HEK293 (cell line): ENCODE results near the gene SBK2.

Experiments used
- GLIS1 ChIP-seq: fragments of 450-650 bp; formaldehyde crosslinking; IDR thresholded peaks from 2 replicates; pipeline ENCODE4 v1.5.1; 2016; ENCODE audit warnings: missing biosample characterization, missing genetic modification characterization
- KLF10 ChIP-seq: fragments of 450-650 bp; IDR thresholded peaks from 2 replicates; pipeline ENCODE4 v1.5.1; 2018; ENCODE audit warnings: missing biosample characterization, mild to moderate bottlenecking, missing genetic modification characterization
- KLF9 ChIP-seq: fragments of 450-650 bp; formaldehyde crosslinking; IDR thresholded peaks from 2 replicates; pipeline ENCODE4 v1.5.1; 2016; ENCODE audit warnings: missing biosample characterization, missing genetic modification characterization, low read depth
- RBAK ChIP-seq: fragments of 450-650 bp; formaldehyde crosslinking; IDR thresholded peaks from 2 replicates; pipeline ENCODE4 v1.5.1; 2016; ENCODE audit warnings: missing biosample characterization, missing genetic modification characterization
- SP7 ChIP-seq: fragments of 450-650 bp; formaldehyde crosslinking; IDR thresholded peaks from 2 replicates; pipeline ENCODE4 v1.5.1; 2016; ENCODE audit warnings: missing biosample characterization, missing genetic modification characterization
- WT1 ChIP-seq: fragments of 450-650 bp; formaldehyde crosslinking; IDR thresholded peaks from 2 replicates; pipeline ENCODE4 v1.5.1; 2016; ENCODE audit warnings: missing biosample characterization, missing genetic modification characterization
- ZBTB20 ChIP-seq: fragments of 450-650 bp; formaldehyde crosslinking; IDR thresholded peaks from 2 replicates; pipeline ENCODE4 v1.5.1; 2016; ENCODE audit warnings: missing biosample characterization, missing genetic modification characterization
- ZBTB48 ChIP-seq: fragments of 450-650 bp; formaldehyde crosslinking; IDR thresholded peaks from 2 replicates; pipeline ENCODE4 v1.5.1; 2016; ENCODE audit warnings: missing biosample characterization, missing genetic modification characterization
- ZFP3 ChIP-seq: fragments of 450-650 bp; formaldehyde crosslinking; IDR thresholded peaks from 2 replicates; pipeline ENCODE4 v1.5.1; 2016; ENCODE audit warnings: low read depth, missing biosample characterization, missing genetic modification characterization
- ZNF114 ChIP-seq: fragments of 450-650 bp; formaldehyde crosslinking; IDR thresholded peaks from 2 replicates; pipeline ENCODE4 v1.5.0; 2017; ENCODE audit warnings: missing biosample characterization, missing genetic modification characterization
- ZNF155 ChIP-seq: fragments of 450-650 bp; formaldehyde crosslinking; IDR thresholded peaks from 2 replicates; pipeline ENCODE4 v1.5.1; 2016; ENCODE audit warnings: missing biosample characterization, missing genetic modification characterization
- ZNF157 ChIP-seq: fragments of 450-650 bp; formaldehyde crosslinking; IDR thresholded peaks from 2 replicates; pipeline ENCODE4 v1.5.1; 2016; ENCODE audit warnings: missing biosample characterization, missing genetic modification characterization
- ZNF19 ChIP-seq: fragments of 450-650 bp; formaldehyde crosslinking; IDR thresholded peaks from 2 replicates; pipeline ENCODE4; 2016; ENCODE audit warnings: missing biosample characterization, missing genetic modification characterization, low read depth
- ZNF335 ChIP-seq: fragments of 450-650 bp; formaldehyde crosslinking; conservative IDR thresholded peaks from 2 replicates; pipeline ENCODE4 v1.5.1; 2016; ENCODE audit warnings: missing biosample characterization, missing genetic modification characterization
- ZNF366 ChIP-seq: fragments of 450-650 bp; formaldehyde crosslinking; conservative IDR thresholded peaks from 2 replicates; pipeline ENCODE4 v1.5.1; 2016; ENCODE audit warnings: missing biosample characterization, missing genetic modification characterization
- ZNF404 ChIP-seq: fragments of 450-650 bp; formaldehyde crosslinking; IDR thresholded peaks from 2 replicates; pipeline ENCODE4 v1.5.1; 2017; ENCODE audit warnings: missing biosample characterization, missing genetic modification characterization
- ZNF423 ChIP-seq: fragments of 450-650 bp; formaldehyde crosslinking; IDR thresholded peaks from 2 replicates; pipeline ENCODE4 v1.5.1; 2016; ENCODE audit warnings: missing biosample characterization, missing genetic modification characterization
- ZNF48 ChIP-seq: fragments of 450-650 bp; formaldehyde crosslinking; IDR thresholded peaks from 2 replicates; pipeline ENCODE4 v1.5.1; 2016; ENCODE audit warnings: missing biosample characterization, missing genetic modification characterization
- ZNF777 ChIP-seq: fragments of 450-650 bp; formaldehyde crosslinking; IDR thresholded peaks from 2 replicates; pipeline ENCODE4 v1.5.1; 2017; ENCODE audit warnings: missing biosample characterization, missing genetic modification characterization, borderline replicate concordance
- ZNF837 ChIP-seq: fragments of 450-650 bp; formaldehyde crosslinking; IDR thresholded peaks from 2 replicates; pipeline ENCODE4 v1.5.1; 2016; ENCODE audit warnings: missing biosample characterization, missing genetic modification characterization
- TF ChIP-seq, protein P1 (sequence below): fragments of 450-650 bp; formaldehyde crosslinking; IDR thresholded peaks from 2 replicates; pipeline ENCODE4 v1.5.1; 2016; ENCODE audit warnings: missing biosample characterization, missing genetic modification characterization
- TF ChIP-seq, protein P2 (sequence below): fragments of 450-650 bp; formaldehyde crosslinking; IDR thresholded peaks from 2 replicates; pipeline ENCODE4 v1.5.1; 2016; ENCODE audit warnings: missing biosample characterization, missing genetic modification characterization
- TF ChIP-seq, protein P3 (sequence below): fragments of 450-650 bp; formaldehyde crosslinking; IDR thresholded peaks from 2 replicates; pipeline ENCODE4 v1.5.1; 2016; ENCODE audit warnings: missing biosample characterization, missing genetic modification characterization, low read depth
- TF ChIP-seq, protein P4 (sequence below): fragments of 450-650 bp; formaldehyde crosslinking; IDR thresholded peaks from 2 replicates; pipeline ENCODE4 v1.5.1; 2016; ENCODE audit warnings: missing biosample characterization, missing genetic modification characterization
- TF ChIP-seq, protein P5 (sequence below): fragments of 450-650 bp; formaldehyde crosslinking; IDR thresholded peaks from 2 replicates; pipeline ENCODE4 v1.5.1; 2017; ENCODE audit warnings: missing biosample characterization, missing genetic modification characterization
- TF ChIP-seq, protein P6 (sequence below): fragments of 450-650 bp; formaldehyde crosslinking; IDR thresholded peaks from 2 replicates; pipeline ENCODE4 v1.5.1; 2017; ENCODE audit warnings: missing biosample characterization, missing genetic modification characterization
- TF ChIP-seq, protein P7 (sequence below): fragments of 450-650 bp; formaldehyde crosslinking; IDR thresholded peaks from 2 replicates; pipeline ENCODE4 v1.5.1; 2016; ENCODE audit warnings: missing biosample characterization, missing genetic modification characterization

The SBK2 gene

DNA sequence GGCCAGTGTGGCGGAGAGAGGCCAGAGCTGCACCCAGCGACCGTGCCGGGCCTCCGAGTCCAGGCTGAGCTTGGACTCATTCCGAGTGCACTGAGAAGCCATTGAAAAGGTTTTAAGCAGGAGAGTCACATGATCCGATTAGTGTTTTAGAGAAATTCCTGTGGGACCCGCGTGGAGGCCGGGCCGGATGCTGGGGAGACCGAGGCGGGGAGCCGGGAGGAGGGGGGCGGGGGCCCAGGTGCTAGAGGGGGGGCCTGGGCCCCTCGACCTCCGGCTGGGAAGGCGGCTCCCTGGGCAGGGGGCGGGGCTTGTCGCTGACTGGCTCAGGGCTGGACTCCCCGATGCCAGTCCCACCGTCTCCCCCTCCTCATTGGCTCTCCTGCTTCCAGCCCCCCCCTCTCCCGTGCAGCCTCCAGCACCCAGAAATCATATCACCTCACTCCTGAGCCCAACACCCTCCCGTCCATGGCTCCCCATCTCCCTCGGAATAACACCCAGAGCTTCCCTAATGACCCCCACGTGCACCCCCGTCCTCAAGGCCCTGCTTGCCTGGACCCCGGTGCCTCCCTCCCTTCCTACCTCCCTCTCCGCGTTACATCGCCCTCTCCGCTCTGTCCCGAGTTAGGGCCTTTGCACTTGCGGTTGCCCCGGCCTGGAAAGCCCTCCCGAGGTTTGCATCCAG is 48.9 kb upstream of the SBK2 start (continued):
- TF ChIP-seq ZNF837 (tag by site-specific recombination) = no peak
- TF ChIP-seq, protein P1, sequence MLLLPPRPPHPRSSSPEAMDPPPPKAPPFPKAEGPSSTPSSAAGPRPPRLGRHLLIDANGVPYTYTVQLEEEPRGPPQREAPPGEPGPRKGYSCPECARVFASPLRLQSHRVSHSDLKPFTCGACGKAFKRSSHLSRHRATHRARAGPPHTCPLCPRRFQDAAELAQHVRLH (tag by site-specific recombination) = no peak; the same call in 1 of the 2 replicates
- TF ChIP-seq ZNF366 = peak; percentile 23; the same call in 1 of the 2 replicates
- TF ChIP-seq ZNF423 = 0 out of 2 replicates have a peak, but pooled peaks have one; percentile 45
- TF ChIP-seq ZBTB48 (tag by site-specific recombination) = peak; percentile 24; the same call in 1 of the 2 replicates
- TF ChIP-seq ZNF404 = no peak
- TF ChIP-seq RBAK = no peak
- peak; percentile 48; the same call in 1 of the 2 replicates for TF ChIP-seq WT1
- TF ChIP-seq, protein P2, sequence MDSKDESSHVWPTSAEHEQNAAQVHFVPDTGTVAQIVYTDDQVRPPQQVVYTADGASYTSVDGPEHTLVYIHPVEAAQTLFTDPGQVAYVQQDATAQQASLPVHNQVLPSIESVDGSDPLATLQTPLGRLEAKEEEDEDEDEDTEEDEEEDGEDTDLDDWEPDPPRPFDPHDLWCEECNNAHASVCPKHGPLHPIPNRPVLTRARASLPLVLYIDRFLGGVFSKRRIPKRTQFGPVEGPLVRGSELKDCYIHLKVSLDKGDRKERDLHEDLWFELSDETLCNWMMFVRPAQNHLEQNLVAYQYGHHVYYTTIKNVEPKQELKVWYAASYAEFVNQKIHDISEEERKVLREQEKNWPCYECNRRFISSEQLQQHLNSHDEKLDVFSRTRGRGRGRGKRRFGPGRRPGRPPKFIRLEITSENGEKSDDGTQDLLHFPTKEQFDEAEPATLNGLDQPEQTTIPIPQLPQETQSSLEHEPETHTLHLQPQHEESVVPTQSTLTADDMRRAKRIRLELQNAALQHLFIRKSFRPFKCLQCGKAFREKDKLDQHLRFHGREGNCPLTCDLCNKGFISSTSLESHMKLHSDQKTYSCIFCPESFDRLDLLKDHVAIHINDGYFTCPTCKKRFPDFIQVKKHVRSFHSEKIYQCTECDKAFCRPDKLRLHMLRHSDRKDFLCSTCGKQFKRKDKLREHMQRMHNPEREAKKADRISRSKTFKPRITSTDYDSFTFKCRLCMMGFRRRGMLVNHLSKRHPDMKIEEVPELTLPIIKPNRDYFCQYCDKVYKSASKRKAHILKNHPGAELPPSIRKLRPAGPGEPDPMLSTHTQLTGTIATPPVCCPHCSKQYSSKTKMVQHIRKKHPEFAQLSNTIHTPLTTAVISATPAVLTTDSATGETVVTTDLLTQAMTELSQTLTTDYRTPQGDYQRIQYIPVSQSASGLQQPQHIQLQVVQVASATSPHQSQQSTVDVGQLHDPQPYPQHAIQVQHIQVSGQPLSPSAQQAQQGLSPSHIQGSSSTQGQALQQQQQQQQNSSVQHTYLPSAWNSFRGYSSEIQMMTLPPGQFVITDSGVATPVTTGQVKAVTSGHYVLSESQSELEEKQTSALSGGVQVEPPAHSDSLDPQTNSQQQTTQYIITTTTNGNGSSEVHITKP (tag by site-specific recombination) = peak; percentile 66
- TF ChIP-seq KLF9 (tag by site-specific recombination) = peak; percentile 62
- TF ChIP-seq, protein P3, sequence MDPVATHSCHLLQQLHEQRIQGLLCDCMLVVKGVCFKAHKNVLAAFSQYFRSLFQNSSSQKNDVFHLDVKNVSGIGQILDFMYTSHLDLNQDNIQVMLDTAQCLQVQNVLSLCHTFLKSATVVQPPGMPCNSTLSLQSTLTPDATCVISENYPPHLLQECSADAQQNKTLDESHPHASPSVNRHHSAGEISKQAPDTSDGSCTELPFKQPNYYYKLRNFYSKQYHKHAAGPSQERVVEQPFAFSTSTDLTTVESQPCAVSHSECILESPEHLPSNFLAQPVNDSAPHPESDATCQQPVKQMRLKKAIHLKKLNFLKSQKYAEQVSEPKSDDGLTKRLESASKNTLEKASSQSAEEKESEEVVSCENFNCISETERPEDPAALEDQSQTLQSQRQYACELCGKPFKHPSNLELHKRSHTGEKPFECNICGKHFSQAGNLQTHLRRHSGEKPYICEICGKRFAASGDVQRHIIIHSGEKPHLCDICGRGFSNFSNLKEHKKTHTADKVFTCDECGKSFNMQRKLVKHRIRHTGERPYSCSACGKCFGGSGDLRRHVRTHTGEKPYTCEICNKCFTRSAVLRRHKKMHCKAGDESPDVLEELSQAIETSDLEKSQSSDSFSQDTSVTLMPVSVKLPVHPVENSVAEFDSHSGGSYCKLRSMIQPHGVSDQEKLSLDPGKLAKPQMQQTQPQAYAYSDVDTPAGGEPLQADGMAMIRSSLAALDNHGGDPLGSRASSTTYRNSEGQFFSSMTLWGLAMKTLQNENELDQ (tag by site-specific recombination) = no peak
- TF ChIP-seq ZNF777 = 0 out of 2 replicates have a peak, but pooled peaks have one; percentile 16
- TF ChIP-seq ZFP3 (tag by site-specific recombination) = no peak
- TF ChIP-seq KLF10 (tag by site-specific recombination) = peak; percentile 57
- TF ChIP-seq, protein P4, sequence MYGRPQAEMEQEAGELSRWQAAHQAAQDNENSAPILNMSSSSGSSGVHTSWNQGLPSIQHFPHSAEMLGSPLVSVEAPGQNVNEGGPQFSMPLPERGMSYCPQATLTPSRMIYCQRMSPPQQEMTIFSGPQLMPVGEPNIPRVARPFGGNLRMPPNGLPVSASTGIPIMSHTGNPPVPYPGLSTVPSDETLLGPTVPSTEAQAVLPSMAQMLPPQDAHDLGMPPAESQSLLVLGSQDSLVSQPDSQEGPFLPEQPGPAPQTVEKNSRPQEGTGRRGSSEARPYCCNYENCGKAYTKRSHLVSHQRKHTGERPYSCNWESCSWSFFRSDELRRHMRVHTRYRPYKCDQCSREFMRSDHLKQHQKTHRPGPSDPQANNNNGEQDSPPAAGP (tag by site-specific recombination) = peak; percentile 26; the same call in 1 of the 2 replicates
- no peak for TF ChIP-seq ZNF155 (tag by site-specific recombination)
- TF ChIP-seq, protein P5, sequence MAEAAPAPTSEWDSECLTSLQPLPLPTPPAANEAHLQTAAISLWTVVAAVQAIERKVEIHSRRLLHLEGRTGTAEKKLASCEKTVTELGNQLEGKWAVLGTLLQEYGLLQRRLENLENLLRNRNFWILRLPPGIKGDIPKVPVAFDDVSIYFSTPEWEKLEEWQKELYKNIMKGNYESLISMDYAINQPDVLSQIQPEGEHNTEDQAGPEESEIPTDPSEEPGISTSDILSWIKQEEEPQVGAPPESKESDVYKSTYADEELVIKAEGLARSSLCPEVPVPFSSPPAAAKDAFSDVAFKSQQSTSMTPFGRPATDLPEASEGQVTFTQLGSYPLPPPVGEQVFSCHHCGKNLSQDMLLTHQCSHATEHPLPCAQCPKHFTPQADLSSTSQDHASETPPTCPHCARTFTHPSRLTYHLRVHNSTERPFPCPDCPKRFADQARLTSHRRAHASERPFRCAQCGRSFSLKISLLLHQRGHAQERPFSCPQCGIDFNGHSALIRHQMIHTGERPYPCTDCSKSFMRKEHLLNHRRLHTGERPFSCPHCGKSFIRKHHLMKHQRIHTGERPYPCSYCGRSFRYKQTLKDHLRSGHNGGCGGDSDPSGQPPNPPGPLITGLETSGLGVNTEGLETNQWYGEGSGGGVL (tag by site-specific recombination) = peak; percentile 66
- TF ChIP-seq GLIS1 (tag by site-specific recombination) = peak; percentile 60
- no peak for TF ChIP-seq ZNF114
- TF ChIP-seq ZNF157 (tag by site-specific recombination) = no peak
- TF ChIP-seq, protein P6, sequence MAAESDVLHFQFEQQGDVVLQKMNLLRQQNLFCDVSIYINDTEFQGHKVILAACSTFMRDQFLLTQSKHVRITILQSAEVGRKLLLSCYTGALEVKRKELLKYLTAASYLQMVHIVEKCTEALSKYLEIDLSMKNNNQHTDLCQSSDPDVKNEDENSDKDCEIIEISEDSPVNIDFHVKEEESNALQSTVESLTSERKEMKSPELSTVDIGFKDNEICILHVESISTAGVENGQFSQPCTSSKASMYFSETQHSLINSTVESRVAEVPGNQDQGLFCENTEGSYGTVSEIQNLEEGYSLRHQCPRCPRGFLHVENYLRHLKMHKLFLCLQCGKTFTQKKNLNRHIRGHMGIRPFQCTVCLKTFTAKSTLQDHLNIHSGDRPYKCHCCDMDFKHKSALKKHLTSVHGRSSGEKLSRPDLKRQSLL (tag by site-specific recombination) = no peak
- TF ChIP-seq SP7 (tag by site-specific recombination) = peak; percentile 46
- peak; percentile 44; the same call in 1 of the 2 replicates for TF ChIP-seq ZBTB20 (tag by site-specific recombination)
- peak; percentile 78 for TF ChIP-seq ZNF335
- no peak for TF ChIP-seq ZNF48 (tag by site-specific recombination)
- TF ChIP-seq ZNF19 (tag by site-specific recombination) = no peak
- TF ChIP-seq, protein P7, sequence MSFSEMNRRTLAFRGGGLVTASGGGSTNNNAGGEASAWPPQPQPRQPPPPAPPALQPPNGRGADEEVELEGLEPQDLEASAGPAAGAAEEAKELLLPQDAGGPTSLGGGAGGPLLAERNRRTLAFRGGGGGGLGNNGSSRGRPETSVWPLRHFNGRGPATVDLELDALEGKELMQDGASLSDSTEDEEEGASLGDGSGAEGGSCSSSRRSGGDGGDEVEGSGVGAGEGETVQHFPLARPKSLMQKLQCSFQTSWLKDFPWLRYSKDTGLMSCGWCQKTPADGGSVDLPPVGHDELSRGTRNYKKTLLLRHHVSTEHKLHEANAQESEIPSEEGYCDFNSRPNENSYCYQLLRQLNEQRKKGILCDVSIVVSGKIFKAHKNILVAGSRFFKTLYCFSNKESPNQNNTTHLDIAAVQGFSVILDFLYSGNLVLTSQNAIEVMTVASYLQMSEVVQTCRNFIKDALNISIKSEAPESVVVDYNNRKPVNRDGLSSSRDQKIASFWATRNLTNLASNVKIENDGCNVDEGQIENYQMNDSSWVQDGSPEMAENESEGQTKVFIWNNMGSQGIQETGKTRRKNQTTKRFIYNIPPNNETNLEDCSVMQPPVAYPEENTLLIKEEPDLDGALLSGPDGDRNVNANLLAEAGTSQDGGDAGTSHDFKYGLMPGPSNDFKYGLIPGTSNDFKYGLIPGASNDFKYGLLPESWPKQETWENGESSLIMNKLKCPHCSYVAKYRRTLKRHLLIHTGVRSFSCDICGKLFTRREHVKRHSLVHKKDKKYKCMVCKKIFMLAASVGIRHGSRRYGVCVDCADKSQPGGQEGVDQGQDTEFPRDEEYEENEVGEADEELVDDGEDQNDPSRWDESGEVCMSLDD (tag by site-specific recombination) = peak; percentile 97
